ENCODE data around the gene KIF6.

DNA sequence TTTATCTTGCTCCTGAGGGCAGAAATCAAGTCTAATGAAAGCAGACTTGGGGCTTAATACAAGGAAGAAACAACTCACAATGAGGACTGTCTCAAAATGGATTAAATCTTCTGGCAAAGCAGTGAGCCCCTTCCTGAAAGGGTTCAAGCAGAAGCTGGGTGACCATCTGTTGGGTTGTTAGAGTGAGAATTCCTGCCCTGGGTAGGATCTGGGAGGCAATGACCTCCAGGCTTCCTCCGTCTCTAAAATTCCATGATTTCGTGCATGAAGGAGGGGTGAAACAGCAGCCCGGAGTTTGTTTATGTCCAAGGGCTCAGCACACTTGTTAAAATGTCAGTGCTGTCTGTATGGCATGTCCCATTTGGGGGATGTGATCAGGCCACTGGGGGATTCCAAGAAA is 338.7 kb downstream of the KIF6 start:
- TF ChIP-seq POLR2AphosphoS5 (IDR thresholded peaks at IDR 0.05) = no peak
- TF ChIP-seq CTCF (IDR thresholded peaks at IDR 0.05) = no peak
